A204.1 (cell line): ENCODE data around the gene CSF3.

Experiments
- FAIRE-seq: peaks from 2 replicates; lab custom pipeline; 2012; peaks lifted over from hg19 to GRCh38; lab: Jason Lieb, UNC

The CSF3 gene, protein sequence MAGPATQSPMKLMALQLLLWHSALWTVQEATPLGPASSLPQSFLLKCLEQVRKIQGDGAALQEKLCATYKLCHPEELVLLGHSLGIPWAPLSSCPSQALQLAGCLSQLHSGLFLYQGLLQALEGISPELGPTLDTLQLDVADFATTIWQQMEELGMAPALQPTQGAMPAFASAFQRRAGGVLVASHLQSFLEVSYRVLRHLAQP

DNA sequence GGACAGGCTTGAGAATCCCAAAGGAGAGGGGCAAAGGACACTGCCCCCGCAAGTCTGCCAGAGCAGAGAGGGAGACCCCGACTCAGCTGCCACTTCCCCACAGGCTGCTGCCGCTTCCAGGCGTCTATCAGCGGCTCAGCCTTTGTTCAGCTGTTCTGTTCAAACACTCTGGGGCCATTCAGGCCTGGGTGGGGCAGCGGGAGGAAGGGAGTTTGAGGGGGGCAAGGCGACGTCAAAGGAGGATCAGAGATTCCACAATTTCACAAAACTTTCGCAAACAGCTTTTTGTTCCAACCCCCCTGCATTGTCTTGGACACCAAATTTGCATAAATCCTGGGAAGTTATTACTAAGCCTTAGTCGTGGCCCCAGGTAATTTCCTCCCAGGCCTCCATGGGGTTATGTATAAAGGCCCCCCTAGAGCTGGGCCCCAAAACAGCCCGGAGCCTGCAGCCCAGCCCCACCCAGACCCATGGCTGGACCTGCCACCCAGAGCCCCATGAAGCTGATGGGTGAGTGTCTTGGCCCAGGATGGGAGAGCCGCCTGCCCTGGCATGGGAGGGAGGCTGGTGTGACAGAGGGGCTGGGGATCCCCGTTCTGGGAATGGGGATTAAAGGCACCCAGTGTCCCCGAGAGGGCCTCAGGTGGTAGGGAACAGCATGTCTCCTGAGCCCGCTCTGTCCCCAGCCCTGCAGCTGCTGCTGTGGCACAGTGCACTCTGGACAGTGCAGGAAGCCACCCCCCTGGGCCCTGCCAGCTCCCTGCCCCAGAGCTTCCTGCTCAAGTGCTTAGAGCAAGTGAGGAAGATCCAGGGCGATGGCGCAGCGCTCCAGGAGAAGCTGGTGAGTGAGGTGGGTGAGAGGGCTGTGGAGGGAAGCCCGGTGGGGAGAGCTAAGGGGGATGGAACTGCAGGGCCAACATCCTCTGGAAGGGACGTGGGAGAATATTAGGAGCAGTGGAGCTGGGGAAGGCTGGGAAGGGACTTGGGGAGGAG, at the start of gene CSF3:
Gene CSF3, plus strand, starts transcription at position 436 of the 993 bp plus-strand sequence. Its CDS starts 35 bp downstream, at position 471.
- FAIRE-seq: no peak

DNA sequence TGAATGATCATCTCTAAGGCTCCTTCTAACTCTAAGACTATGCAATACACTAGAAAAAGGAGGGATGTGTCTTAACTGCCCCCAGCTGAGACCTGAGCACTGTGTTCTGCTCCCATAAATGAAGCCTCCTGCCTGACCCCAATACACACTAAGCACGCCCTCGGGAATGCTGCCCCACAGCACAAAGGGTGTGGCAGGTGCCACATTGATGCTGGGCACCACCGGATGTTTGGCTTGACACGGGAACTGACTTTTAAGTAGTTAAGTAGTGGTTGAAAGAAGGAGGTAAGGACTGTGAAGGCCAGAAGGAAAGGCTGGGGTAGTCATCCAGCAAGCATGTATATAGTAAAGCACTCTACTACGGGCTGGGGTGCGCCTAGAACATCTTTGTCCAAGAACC, 48.5 kb upstream of the CSF3 start:
- no peak for FAIRE-seq

DNA sequence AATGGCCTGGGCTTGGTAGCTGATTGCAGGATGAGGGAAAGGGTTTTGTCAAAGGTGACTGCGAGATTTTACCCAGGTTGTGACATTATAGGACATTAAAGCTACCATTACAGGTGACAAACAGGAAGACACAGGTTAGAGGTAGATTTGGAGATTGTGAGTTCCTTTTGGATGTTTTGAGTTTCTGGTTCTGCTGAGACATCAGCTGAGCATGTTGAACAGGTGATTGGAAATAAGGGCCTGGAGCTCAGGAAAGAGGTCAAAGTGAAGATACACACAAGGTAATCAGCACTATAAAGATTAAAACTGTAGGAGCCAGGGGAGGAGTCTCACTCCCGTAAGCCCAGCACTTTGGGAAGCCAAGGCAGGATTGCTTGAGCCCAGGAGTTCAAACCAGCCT, 46.5 kb upstream of the CSF3 start:
- FAIRE-seq: no peak

DNA sequence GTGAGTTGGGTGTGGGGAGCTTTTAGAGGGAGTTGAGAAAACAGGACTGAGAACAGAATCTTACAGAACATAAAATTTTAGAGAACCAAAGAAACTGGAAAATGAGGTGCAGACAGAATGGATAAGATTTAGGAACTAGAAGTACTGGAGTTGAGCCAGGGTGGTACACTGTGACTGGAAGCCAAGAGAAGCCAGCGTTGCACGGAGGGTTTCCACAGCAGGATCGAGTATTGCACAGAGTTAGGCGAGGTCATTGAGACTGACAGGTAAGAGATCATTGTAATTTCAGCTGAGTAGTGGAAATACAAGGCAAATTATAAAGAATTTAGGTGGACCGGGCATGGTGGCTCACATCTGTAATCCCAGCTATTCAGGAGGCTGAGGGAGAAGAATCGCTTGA, 45.9 kb upstream of the CSF3 start:
- no peak for FAIRE-seq

DNA sequence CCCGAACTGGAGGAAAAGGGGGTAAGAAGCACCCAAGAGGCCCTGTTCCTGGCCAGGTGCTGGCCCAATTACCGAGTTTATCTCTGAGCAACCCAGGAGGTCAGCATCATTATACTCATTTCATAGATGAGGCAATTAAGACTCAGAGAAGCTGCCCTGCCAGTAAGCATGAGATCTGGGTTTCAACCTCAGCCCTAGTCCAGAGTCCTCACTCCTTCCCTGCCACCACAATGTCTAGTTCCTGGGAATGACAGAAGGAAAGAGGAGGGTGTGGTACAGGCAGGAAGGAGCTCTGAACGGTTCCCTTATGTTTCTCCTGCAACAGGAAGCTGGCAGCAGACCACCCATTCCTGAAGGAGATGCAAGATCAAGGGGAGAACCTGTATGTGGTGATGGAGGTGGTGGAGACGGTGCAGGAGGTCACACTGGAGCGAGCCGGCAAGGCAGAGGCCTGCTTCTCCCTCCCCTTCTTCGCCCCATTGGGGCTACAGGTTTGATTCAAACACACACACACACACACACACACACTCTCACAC, 45.0 kb upstream of the CSF3 start:
- FAIRE-seq: no peak

DNA sequence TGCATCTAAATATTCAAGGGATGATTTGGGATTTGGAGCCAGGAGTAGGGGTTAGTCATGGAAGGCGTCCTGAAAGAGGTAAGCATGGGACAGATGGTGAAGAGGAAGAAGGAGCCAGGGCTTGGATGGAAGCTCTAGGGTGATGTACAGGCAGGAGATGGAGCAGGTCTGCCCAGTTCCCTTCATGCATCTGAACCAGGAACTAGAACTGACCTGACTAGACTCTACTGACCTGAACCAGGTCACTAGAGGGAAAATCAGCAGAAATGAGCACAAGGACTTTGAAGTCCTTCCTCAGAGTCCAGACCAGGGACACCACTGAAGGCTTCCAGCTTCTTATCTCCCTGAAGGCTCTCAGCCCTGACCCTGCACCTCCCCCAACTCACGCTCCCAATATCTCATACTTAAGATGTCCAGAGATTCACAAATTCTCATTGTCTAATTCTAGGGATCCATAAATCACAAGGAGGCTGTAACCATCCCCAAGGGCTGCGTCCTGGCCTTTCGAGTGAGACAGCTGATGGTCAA, 44.1 kb upstream of the CSF3 start:
- no peak for FAIRE-seq

DNA sequence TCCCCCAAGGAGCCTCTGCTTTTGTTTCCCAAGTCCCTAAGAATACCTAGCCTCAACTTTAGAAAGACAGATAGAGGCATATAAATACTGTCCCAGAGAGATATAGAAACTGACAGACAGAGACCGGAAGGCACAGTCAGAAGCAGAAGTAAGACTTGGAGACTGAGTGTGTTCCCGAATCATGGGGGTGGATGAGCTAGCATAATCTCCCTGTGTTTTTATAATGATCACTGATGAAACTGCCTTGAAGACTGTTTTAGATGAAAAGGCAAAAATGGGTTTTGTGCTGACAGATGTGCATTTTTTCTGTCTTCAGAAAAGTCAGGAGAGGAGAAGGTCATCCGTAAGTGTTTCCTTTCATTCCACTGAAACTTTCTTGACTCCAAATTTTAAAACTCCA, 43.0 kb upstream of the CSF3 start:
- no peak for FAIRE-seq

DNA sequence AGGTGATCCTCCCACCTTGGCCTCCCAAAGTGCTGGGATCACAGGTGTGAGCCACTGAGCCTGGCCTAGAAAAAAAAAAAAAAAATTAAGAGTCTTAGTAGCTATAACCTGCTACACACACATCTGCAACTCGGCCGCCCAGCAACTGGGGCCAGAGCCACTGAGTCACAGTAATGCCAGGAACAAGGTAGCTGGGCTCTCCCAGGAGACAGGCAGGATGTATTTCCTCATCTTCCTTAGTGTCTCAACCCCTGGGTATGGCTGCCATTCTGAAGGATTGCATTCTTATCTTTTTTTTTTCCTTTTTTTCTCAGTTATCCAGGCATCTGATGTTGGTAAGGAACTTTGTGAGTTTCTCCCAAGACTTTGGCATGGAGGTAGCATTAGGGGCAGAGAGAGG, 41.7 kb upstream of the CSF3 start:
- FAIRE-seq: no peak

DNA sequence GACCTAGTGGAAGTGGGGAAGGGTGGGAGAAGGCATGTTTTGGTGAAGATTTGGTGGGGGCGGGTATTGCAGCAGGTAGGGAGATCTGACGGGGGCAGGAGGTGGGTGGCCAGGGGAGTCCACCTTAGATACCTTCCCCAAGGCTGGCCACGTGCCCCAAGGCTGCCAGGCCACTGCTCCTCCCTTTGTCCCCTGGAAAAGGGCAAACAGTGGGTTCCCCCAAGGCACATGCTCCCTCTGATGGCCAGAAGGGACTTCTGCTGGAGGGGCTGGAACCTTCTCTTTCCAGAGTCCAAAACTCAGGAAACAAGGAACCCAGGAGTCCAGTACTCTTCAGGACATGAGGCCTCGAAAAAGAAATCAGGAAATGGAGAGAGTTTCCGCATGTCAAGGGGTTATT, 40.8 kb upstream of the CSF3 start:
- FAIRE-seq: no peak

DNA sequence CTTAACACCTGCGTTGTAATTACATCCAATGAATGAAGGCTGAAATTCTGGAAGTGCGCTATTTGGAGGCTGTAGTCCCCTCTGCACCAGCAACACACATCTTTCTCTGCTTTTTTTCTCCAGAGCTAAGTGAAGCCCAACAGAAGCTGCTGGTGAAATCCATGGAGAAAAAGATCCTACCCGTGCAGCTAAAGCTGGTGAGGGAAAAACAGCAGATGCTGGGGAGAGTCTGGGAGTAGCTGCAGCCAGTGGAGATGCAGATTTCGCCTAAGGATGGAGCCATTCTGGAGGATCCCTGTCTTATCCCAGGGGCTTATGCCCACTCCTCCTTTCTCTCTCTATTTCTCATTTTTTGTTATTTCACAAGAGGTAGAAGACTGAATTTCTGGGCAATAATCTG, 39.4 kb upstream of the CSF3 start:
- no peak for FAIRE-seq

DNA sequence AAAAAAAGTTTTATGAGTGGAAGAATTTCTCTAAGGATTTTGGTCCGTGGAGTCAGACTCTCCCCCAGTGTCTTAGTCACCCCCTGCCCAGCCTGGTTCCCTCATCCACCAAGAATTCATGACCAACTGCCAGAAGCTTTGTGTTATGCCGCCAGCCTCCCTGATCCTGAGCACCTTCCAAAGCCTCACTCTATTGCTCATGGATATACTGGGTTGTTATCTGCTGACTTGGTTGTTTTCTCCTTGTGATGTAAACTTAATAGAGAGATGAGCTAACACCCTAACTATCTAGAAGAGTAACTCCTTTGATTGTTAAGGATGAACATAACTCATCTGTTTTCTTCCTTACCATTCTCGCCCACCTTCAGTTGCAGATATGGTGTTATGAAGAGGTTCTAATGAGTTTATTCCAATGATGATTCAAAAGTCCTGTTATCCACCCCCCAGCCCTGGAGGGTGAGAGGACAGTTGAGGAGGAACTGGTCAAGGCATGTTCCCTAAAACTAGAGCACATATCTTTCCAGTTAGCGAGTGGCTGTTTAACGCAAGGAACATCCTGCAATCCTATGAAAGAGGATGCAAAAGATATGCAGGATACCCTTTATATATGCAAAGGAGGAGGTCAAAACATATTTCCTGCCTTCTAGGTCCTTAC, 36.1 kb upstream of the CSF3 start:
- no peak for FAIRE-seq

DNA sequence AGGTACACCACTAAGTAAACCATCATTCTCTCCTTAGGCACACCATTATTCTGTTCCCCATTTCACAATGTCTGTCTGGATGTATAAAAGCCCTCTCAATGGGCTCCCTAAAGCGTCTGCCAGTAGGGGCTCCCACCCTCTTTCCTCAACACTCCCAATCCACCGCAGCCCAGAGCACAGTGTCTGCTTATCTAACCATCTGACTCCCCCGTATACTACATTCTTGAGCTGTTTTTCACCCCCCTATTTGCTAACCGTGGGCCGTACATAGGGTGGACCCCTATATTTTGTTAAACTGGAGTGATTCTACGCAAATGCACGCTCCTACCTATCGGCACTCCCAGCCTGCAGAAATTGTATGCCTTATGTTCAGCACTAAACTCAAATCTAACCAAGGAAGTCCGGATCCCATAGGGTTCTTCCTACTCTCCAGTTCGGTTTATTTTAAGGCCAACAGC, 35.3 kb upstream of the CSF3 start:
- FAIRE-seq: no peak

DNA sequence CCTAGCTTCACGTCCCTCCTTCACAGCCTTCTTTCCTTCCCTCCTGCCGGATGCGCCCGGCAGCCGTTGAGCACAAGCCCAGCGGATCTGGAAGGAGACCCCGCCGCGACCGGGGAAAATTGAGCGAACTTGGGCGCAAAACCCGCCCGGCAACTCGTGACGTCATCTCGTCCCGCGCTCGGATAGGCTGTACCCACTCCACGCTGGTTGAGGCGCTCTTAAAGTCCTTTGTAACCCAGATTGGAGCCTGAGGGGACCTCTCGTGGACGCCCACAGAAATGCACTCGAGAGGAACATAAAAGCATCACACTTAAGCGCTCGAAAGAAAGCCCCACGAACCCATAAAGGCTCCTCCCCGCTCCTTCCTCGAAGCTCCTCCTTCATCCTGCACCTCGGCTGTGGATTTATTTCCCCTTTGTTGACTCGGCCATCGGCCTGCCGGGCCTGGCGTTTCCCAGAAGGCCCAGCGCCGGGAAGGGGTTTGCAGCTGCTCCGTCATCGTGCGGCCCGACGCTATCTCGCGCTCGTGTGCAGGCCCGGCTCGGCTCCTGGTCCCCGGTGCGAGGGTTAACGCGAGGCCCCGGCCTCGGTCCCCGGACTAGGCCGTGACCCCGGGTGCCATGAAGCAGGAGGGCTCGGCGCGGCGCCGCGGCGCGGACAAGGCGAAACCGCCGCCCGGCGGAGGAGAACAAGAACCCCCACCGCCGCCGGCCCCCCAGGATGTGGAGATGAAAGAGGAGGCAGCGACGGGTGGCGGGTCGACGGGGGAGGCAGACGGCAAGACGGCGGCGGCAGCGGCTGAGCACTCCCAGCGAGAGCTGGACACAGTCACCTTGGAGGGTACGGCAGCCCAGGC, 34.7 kb upstream of the CSF3 start, which contains the start of gene PSMD3:
Gene PSMD3, plus strand, starts transcription at position 457 of the 856 bp plus-strand sequence. Its CDS starts 164 bp downstream, at position 621.
- FAIRE-seq: peak; percentile 98

DNA sequence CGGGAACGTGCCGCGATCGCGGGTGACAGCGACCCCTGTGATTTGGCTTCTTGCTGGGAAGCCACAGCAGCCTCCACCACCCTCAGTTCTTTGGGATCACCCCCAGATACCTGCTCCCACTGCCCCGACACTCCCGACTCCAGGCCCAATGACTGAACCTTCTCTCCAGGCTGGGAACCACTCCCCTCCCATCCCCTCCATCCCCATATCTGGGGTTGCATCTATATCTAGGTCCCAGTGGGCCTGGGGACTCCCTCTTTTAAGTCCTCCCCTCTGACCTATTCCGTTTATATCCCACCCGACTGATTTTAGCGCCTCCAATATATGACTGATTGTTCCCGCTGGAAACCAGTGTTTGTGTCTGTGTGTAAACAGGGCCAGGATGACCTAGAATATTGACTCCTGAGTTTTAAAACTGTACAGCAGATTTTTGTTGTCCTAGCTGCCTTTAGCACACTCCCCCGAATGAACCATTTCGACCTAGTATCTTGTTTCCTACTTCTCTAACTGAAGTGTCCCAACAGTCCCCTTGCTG, 34.0 kb upstream of the CSF3 start:
- no peak for FAIRE-seq

DNA sequence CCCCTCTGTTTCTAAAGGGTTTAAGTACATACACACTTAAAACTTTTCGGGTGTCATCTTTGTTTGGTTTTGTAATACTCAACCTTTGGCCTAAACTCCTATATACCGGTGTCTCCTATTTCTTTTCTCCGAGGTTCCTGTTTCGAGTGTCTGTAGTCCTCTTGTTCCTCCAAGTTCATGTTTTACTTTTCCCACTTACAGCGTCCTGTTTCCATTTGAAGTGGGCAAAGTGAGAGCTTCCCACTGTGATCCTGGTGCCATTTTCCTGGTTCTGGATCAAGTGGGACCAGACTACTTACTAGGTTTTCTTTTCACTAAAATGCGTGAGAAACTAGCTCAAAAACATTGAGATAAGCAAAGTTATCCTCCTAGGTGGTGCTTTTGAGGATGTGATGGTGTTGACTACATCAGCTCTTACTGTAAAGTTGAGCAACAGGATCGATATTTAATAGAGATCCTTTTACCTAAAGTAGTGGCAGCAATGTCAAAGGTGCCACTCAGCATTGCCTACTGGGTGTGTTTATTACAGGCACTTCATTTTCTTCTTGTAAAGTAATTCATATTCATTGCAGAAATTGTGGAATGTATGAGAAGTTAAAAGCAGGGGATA, 33.4 kb upstream of the CSF3 start:
- no peak for FAIRE-seq

DNA sequence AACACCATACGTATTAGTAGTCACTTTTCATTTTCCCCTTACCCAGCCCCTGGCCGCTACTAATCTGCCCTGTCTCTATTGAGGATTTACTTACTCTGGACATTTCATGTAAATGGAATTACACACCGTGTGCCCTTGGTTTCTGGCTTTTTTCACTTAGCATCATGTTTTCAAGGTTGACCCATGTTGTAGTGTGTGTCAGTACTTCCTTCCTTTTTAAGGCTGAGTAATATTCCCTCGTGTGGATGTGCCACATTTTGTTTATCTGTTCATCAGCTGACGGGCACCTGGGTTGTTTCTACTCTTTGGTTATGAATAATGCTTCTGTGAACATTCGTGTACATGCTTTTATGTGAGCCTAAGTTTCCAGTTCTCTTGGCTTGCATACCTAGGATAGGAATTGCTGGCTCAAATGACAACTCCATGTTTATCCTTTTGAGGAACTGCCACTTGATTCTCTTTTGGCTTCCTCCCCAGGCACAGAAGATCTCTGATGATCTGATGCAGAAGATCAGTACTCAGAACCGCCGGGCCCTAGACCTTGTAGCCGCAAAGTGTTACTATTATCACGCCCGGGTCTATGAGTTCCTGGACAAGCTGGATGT, 26.9 kb upstream of the CSF3 start:
- FAIRE-seq: no peak

DNA sequence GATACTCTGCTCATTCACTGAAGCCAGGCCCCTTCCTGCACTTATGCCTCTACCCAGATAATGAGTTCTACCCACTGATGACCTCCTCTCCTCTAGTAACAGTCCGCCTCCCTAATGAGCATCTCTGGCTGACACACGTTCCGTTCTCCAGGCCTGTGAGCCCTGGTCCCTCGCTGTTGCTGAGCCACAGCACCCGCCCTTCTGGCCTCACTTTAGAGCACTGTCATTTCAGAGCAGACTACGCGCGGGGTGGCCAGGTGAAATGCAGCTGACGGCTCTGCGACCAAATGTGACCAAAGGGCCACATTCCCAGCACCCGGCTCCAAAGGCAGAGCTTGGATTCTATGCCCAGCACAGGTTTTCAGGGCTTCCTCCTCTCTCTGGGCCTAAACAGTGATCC, 20.8 kb upstream of the CSF3 start:
- FAIRE-seq: no peak

DNA sequence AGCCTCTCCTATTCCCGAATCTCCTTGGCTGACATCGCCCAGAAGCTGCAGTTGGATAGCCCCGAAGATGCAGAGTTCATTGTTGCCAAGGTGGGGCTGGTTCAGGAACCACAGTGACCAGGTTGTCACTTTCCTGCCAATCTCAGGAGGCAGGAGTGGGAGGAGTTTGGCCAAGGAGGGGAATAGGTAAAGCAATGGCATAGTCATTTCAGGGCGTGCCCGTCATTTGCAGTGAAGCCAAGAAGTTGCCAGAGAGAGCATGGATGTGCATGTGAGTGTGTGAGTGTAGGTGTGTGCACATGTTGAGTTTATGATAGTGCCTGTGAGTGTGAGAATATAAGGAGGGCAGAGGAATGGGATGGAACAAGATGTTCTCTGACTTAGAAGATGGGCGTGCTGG, 19.8 kb upstream of the CSF3 start:
- FAIRE-seq: no peak

DNA sequence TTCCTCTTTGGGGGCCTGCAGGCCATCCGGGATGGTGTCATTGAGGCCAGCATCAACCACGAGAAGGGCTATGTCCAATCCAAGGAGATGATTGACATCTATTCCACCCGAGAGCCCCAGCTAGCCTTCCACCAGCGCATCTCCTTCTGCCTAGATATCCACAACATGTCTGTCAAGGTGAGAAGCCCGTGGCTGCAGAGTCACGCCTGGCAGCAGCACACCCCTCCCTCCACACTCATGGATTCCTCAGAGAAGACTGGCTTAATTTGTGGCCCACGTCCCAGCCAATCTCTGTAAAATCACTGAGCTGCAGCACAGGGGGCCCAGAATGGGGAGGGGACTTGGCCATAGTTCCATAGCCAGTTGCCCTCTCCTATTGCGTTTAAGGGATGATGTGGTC, 19.1 kb upstream of the CSF3 start:
- no peak for FAIRE-seq

DNA sequence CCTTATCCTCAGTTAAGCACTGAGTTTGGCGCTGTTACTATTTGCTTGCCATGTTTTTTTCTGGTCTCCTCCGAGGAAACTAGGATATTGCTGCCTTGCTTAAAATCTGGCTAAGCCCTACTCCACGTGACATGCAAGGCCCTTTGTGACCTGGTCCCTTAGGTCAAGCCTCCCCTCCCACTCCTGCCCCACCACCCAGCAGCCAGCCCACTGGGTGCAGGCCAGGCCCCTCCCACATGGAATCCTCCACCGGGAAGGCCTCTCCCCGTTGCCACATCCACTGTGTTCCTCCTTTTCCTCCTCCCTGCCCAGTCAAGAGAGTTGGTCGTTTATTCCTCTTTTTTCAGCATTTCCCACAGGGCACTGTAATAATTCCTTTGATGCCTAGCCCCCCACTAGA, 18.4 kb upstream of the CSF3 start:
- FAIRE-seq: no peak
